ENCODE results near the gene ZGPAT. TPM values are rescaled to one million over a fixed set of nuclear protein-coding genes. Genes with fewer than 3 reads are reported as not detected.

ZGPAT gene
- total and polyA plus RNA-seq, 2 of the 13 experiments (the other 11 are each of a cell fraction or from before 2014, with no cell fraction given) = 23.0 to 41.9 TPM

DNA sequence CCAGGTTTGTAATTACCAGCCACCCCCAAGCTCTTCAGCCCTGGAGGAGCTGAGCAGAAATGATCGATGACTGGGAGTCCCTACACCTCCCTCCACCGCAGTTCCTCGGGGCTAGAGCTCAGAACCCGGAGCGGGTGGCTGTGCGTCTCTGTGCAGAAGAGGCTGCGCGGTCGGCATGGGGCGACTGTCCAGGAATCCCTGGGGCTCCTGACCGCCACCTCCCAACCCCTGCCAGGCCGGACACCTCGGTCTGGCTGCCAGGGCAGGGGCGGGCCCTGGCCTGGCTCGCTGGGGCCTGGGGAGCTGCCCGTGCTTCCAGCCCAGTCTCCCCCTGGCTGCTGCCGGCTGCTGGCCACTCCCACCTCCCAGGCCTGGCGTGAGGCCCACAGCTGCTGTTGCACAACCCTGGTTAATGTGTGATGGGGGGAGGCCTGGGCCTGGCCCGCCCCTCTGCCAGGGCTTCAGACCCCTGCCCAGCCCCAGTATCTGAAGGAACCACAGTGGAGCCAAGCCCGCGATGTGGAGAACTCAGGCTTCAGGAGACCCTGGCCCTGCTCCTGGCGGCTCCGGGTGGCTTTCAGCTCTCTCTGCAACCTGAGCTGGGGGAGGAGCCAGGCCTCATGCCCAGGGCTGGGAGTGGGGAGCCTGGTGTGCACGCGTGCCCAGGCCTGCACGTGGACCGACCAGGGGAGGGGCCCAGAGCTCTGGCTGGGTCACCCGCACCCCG is 33.0 kb downstream of the ZGPAT start (continued):
- TF ChIP-seq NFYC (CRISPR knock-in tag; IDR thresholded peaks at IDR 0.05) (peak; percentile 60; the same call in 1 of the 2 replicates), ZNF607 (CRISPR knock-in tag; IDR thresholded peaks at IDR 0.05; ENCODE audit: borderline replicate concordance) (peak; percentile 97), SIX1 (CRISPR knock-in tag; IDR thresholded peaks at IDR 0.05; ENCODE audit: borderline replicate concordance) (peak; percentile 80), YEATS2 (CRISPR knock-in tag; IDR thresholded peaks at IDR 0.05; ENCODE audit: borderline replicate concordance) (peak; percentile 93; the same call in 1 of the 2 replicates), RBM22 (optimal IDR thresholded peaks at IDR 0.05; ENCODE audit: low read length) (peak; percentile 54), EEA1 (CRISPR knock-in tag; IDR thresholded peaks at IDR 0.05; ENCODE audit: borderline replicate concordance) (peak; percentile 86; the same call in 1 of the 2 replicates), ZNF674 (CRISPR knock-in tag; IDR thresholded peaks at IDR 0.05; ENCODE audit: low read depth) (0 out of 2 replicates have a peak, but pooled peaks have one; percentile 70), SETDB1 (CRISPR knock-in tag; IDR thresholded peaks at IDR 0.05; ENCODE audit: borderline replicate concordance) (no peak), ZNF777 (CRISPR knock-in tag; IDR thresholded peaks at IDR 0.05) (peak; percentile 72; the same call in 1 of the 2 replicates), NFKBIZ (CRISPR knock-in tag; IDR thresholded peaks at IDR 0.05) (peak; percentile 94), NFYB (CRISPR knock-in tag; IDR thresholded peaks at IDR 0.05) (peak; percentile 51), ZNF878 (CRISPR knock-in tag; IDR thresholded peaks at IDR 0.05) (0 out of 2 replicates have a peak, but pooled peaks have one; percentile 59), MAFK (conservative IDR thresholded peaks at IDR 0.05 in 1 of 2, IDR thresholded peaks at IDR 0.05 in 1 of 2; ENCODE audit: low read length in 2 of 2) (no peak), NFE2L2 (IDR thresholded peaks at IDR 0.05; ENCODE audit: low read length) (0 out of 2 replicates have a peak, but pooled peaks have one; percentile 7), ZNF616 (CRISPR knock-in tag; IDR thresholded peaks at IDR 0.05; ENCODE audit: low read depth) (peak; percentile 92; the same call in 1 of the 2 replicates), ZNF569 (CRISPR knock-in tag; IDR thresholded peaks at IDR 0.05; ENCODE audit: borderline replicate concordance) (no peak), ONECUT2 (CRISPR knock-in tag; IDR thresholded peaks at IDR 0.05) (no peak), XRCC5 (optimal IDR thresholded peaks at IDR 0.05; ENCODE audit: low read length) (peak; percentile 97), DNMT1 (CRISPR knock-in tag; IDR thresholded peaks at IDR 0.05) (peak; percentile 33; the same call in 1 of the 2 replicates)
- TF ChIP-seq, protein P1, sequence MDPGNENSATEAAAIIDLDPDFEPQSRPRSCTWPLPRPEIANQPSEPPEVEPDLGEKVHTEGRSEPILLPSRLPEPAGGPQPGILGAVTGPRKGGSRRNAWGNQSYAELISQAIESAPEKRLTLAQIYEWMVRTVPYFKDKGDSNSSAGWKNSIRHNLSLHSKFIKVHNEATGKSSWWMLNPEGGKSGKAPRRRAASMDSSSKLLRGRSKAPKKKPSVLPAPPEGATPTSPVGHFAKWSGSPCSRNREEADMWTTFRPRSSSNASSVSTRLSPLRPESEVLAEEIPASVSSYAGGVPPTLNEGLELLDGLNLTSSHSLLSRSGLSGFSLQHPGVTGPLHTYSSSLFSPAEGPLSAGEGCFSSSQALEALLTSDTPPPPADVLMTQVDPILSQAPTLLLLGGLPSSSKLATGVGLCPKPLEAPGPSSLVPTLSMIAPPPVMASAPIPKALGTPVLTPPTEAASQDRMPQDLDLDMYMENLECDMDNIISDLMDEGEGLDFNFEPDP (CRISPR knock-in tag; conservative IDR thresholded peaks at IDR 0.05) = no peak
- TF ChIP-seq, protein P2, sequence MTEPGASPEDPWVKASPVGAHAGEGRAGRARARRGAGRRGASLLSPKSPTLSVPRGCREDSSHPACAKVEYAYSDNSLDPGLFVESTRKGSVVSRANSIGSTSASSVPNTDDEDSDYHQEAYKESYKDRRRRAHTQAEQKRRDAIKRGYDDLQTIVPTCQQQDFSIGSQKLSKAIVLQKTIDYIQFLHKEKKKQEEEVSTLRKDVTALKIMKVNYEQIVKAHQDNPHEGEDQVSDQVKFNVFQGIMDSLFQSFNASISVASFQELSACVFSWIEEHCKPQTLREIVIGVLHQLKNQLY (CRISPR knock-in tag; IDR thresholded peaks at IDR 0.05) = peak; percentile 82
- TF ChIP-seq, protein P3, sequence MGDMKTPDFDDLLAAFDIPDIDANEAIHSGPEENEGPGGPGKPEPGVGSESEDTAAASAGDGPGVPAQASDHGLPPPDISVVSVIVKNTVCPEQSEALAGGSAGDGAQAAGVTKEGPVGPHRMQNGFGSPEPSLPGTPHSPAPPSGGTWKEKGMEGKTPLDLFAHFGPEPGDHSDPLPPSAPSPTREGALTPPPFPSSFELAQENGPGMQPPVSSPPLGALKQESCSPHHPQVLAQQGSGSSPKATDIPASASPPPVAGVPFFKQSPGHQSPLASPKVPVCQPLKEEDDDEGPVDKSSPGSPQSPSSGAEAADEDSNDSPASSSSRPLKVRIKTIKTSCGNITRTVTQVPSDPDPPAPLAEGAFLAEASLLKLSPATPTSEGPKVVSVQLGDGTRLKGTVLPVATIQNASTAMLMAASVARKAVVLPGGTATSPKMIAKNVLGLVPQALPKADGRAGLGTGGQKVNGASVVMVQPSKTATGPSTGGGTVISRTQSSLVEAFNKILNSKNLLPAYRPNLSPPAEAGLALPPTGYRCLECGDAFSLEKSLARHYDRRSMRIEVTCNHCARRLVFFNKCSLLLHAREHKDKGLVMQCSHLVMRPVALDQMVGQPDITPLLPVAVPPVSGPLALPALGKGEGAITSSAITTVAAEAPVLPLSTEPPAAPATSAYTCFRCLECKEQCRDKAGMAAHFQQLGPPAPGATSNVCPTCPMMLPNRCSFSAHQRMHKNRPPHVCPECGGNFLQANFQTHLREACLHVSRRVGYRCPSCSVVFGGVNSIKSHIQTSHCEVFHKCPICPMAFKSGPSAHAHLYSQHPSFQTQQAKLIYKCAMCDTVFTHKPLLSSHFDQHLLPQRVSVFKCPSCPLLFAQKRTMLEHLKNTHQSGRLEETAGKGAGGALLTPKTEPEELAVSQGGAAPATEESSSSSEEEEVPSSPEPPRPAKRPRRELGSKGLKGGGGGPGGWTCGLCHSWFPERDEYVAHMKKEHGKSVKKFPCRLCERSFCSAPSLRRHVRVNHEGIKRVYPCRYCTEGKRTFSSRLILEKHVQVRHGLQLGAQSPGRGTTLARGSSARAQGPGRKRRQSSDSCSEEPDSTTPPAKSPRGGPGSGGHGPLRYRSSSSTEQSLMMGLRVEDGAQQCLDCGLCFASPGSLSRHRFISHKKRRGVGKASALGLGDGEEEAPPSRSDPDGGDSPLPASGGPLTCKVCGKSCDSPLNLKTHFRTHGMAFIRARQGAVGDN (CRISPR knock-in tag; IDR thresholded peaks at IDR 0.05) = peak; percentile 96
- TF ChIP-seq, protein P4, sequence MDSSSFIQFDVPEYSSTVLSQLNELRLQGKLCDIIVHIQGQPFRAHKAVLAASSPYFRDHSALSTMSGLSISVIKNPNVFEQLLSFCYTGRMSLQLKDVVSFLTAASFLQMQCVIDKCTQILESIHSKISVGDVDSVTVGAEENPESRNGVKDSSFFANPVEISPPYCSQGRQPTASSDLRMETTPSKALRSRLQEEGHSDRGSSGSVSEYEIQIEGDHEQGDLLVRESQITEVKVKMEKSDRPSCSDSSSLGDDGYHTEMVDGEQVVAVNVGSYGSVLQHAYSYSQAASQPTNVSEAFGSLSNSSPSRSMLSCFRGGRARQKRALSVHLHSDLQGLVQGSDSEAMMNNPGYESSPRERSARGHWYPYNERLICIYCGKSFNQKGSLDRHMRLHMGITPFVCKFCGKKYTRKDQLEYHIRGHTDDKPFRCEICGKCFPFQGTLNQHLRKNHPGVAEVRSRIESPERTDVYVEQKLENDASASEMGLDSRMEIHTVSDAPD (CRISPR knock-in tag; IDR thresholded peaks at IDR 0.05) = peak; percentile 91
